ENCODE measurements around the gene ARFGEF3. TPM values are rescaled to one million over a fixed set of nuclear protein-coding genes. Genes with fewer than 3 reads are reported as not detected.

Gene ARFGEF3
- total RNA-seq, 1 experiment from 2014 or later = 9.3 TPM

DNA sequence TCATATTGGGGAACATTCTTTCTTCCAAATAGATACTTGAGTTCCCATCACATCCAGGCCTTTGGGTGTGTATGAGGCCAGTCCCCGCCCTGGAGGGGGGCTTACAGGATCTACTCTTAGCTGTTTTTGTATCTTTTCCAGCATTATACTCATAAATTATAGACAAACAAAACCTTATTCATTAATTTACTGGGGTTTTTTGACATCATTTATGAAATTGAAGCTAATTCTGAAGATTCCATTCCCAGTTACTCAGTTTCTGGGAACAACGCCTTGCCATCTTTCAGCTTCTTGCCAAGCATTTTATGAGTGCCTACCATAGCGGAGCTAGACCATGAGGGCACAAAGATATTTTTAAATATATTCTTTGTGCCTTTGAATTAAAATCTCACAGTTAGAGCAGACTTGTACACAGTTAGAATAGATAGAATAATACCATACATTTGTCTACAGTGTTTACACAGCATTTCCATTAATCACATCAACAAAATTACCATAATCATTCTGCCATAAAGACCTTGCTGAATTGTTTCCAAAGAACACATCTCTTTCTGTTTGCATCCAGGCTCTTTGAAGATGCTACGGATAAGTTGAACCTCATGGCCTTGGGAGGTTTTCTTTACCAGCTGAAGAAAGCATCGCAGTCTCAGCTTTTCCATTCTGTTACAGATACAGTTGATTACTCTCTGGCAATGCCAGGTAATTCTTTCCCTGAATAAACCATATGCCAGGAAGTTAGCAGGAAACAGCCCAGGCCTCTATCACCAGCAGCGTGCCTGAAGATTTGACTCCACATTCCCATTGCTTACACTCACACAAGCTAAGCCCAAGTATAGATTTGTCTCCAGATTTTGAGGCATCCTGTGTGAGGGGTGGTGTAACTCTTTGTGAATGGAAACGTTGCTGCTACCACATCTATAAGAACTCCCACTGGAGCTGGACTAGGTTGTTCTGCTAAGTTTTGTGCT, 132.0 kb downstream of the ARFGEF3 start:
- Histone ChIP-seq H3K27me3 (no peaks in the 10 kb centered on the region), H3K9me3 (replicated peaks) (no peaks in the 10 kb centered on the region), H3K4me1 (no peaks in the 10 kb centered on the region), H3K4me3 (no peak overlapping the region), H3K27ac (no peak overlapping the region), H3K36me3 (peaks cover 3% of the 10 kb centered on the region; the same call in 1 of the 2 replicates)
- no peak for DNase-seq

- DNase-seq = no peak
- no peaks in the 10 kb centered on the region for H3K9me3 ChIP-seq (replicated peaks)
- peaks cover 3% of the 10 kb centered on the region; the same call in 1 of the 2 replicates for H3K36me3 ChIP-seq
- no peaks in the 10 kb centered on the region for H3K27me3 ChIP-seq
- H3K4me3 ChIP-seq = no peak overlapping the region
- H3K4me1 ChIP-seq = no peaks in the 10 kb centered on the region
- H3K27ac ChIP-seq = no peak overlapping the region
These were observed 134.6 kb downstream of the ARFGEF3 start for GRCh38 chr6:138296381-138296780.

- DNase-seq = no peak
- Histone ChIP-seq H3K4me3 (no peak overlapping the region), H3K36me3 (peaks cover 4% of the 10 kb centered on the region), H3K9me3 (replicated peaks) (no peaks in the 10 kb centered on the region), H3K27ac (no peak overlapping the region), H3K4me1 (no peaks in the 10 kb centered on the region), H3K27me3 (no peaks in the 10 kb centered on the region)
These were observed 135.0 kb downstream of the ARFGEF3 start for GRCh38 chr6:138296786-138297185.

- no peak for DNase-seq
- H3K27ac ChIP-seq = no peak overlapping the region
These were observed 136.1 kb downstream of the ARFGEF3 start for GRCh38 chr6:138297761-138298298.

GRCh38 chr6:138300469-138300868, 138.7 kb downstream of the ARFGEF3 start:
- no peaks in the 10 kb centered on the region for H3K9me3 ChIP-seq (replicated peaks)
- H3K36me3 ChIP-seq = peaks cover 11% of the 10 kb centered on the region
- H3K27me3 ChIP-seq = no peaks in the 10 kb centered on the region
- no peak overlapping the region for H3K4me3 ChIP-seq
- no peak overlapping the region for H3K27ac ChIP-seq
- no peak for DNase-seq
- H3K4me1 ChIP-seq = no peaks in the 10 kb centered on the region

More at GRCh38 chr6:138297761-138298298, 136.1 kb downstream of the ARFGEF3 start:
- Histone ChIP-seq H3K36me3 (peaks cover 14% of the 10 kb centered on the region), H3K4me3 (no peak overlapping the region), H3K9me3 (replicated peaks) (no peaks in the 10 kb centered on the region), H3K4me1 (no peaks in the 10 kb centered on the region), H3K27me3 (no peaks in the 10 kb centered on the region)

DNA sequence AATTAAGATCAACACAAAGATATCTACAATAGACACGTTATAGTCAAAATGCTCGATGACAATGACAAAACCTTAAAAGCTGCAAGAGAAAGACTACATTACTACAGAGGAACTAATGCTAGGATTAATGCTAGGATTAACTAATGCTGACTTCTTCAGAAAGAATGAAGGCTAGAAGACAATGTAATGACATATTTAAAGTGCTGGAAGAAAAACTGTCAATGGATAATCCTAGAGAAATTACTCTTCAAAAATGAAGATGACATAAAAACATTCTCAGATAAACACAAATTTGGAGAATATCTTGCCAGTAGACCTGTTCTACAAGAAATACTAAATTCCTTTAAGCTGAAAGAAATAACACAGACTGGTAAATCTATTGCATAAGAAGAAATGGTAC, 140.8 kb downstream of the ARFGEF3 start:
- no peak overlapping the region for H3K27ac ChIP-seq

GRCh38 chr6:138307352-138307751, 145.6 kb downstream of the ARFGEF3 start:
- no peak overlapping the region for H3K4me3 ChIP-seq
- H3K9me3 ChIP-seq (replicated peaks) = no peaks in the 10 kb centered on the region
- H3K27ac ChIP-seq = no peak overlapping the region
- peaks cover 4% of the 10 kb centered on the region for H3K36me3 ChIP-seq
- no peaks in the 10 kb centered on the region for H3K4me1 ChIP-seq
- no peak for DNase-seq
- no peaks in the 10 kb centered on the region for H3K27me3 ChIP-seq

More for the DNA sequence above, 140.8 kb downstream of the ARFGEF3 start:
- Histone ChIP-seq H3K4me3 (no peak overlapping the region), H3K27me3 (no peaks in the 10 kb centered on the region), H3K4me1 (no peaks in the 10 kb centered on the region), H3K9me3 (replicated peaks) (no peaks in the 10 kb centered on the region), H3K36me3 (peaks cover 11% of the 10 kb centered on the region)
- no peak for DNase-seq

DNA sequence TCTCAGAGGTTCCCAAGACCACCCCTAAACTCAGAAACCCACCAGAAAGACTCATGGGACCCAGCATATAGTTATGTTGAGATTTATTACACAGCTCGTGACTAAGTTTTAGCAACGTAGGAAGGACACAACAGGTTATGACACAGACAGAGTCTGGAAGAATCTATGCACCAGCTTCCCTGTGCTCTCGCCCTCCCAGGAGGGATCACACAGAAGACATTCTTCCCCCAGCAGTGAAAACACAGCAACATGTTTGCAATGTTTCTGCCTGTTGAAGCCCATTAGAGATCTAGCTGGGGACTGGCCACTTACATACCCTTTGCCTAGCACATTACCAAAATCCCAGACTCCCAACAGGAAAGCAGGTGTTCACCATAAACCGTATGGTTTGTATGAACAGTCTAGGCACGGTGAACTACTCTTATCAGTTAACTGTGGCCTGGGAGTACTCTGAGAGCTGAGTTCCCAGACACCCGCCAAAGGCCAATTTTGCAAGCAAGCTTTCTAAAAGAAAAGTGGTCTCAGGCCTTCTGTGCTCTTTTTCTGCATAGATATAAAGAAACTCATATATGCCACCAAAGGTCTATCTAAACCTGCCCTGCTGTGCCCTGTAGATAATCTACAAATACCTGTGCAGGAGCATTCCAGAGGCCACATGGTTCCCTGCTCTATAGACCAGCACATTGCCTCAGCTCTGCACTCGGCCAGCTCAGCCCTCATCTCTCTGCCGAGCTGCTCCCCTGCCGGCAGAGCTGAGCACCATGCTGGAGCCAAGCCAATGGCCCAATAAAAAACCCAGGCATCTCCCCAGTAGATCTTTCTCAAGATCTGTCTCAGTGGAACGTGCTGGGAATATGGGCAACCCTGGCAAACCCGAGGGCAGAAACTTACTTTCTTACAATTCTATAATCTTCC, 146.3 kb downstream of the ARFGEF3 start:
- H3K4me1 ChIP-seq = no peaks in the 10 kb centered on the region
- DNase-seq = no peak
- no peak overlapping the region for H3K4me3 ChIP-seq

DNA sequence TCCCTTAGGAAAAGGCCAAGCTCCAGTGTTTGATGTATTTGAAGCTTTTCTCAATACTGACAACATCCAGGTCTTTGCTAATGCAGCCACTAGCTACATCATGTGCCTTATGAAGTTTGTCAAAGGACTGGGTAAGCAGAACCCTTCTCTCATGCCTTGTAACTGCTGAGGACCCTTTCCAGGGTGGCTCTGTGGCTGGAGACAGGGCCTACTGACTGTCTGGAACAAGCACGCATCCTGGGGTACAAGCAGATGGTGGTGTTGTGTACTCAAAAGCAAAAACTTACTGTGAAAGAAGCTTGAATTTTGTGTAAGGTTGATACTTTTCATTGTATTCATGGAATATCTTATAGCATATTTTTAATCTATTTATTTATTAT, 147.0 kb downstream of the ARFGEF3 start:
- DNase-seq = no peak
- H3K4me3 ChIP-seq = no peak overlapping the region
- no peaks in the 10 kb centered on the region for H3K4me1 ChIP-seq
- no peaks in the 10 kb centered on the region for H3K9me3 ChIP-seq (replicated peaks)
- no peaks in the 10 kb centered on the region for H3K27me3 ChIP-seq
- no peaks in the 10 kb centered on the region; the same call in 1 of the 2 replicates for H3K36me3 ChIP-seq
- H3K27ac ChIP-seq = no peak overlapping the region

More for the DNA sequence above, 146.3 kb downstream of the ARFGEF3 start:
- Histone ChIP-seq H3K9me3 (replicated peaks) (no peaks in the 10 kb centered on the region), H3K27me3 (no peaks in the 10 kb centered on the region), H3K27ac (no peak overlapping the region), H3K36me3 (no peaks in the 10 kb centered on the region; the same call in 1 of the 2 replicates)

GRCh38 chr6:138309695-138310094, 148.0 kb downstream of the ARFGEF3 start:
- no peak overlapping the region for H3K27ac ChIP-seq
- H3K4me1 ChIP-seq = no peaks in the 10 kb centered on the region
- no peak for DNase-seq
- H3K36me3 ChIP-seq = no peaks in the 10 kb centered on the region; the same call in 1 of the 2 replicates
- no peaks in the 10 kb centered on the region for H3K9me3 ChIP-seq (replicated peaks)
- no peaks in the 10 kb centered on the region for H3K27me3 ChIP-seq
- H3K4me3 ChIP-seq = no peak overlapping the region

- H3K36me3 ChIP-seq = no peaks in the 10 kb centered on the region; the same call in 1 of the 2 replicates
- no peaks in the 10 kb centered on the region for H3K27me3 ChIP-seq
These were observed 148.6 kb downstream of the ARFGEF3 start for GRCh38 chr6:138310294-138310693.

DNA sequence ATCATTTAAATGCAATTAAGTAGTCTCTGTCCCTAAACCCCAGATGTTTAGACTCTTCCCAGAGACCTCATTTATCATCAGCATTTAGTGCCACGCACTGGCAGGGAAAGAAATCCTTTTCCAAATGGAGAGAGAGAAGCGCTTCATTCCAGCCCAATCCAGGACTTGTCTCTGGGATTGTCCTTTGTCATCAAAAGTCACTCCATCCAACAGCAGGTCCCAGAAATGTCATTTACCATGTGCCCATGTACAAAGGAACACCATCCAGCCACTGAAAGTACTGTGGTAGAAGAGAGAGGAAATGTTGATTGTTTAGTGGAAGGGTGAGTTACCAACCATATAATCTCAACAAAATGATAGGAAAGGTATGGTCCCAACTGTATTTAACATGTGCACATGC, 149.1 kb downstream of the ARFGEF3 start:
- Histone ChIP-seq H3K27me3 (no peaks in the 10 kb centered on the region), H3K4me1 (no peaks in the 10 kb centered on the region), H3K27ac (no peak overlapping the region), H3K36me3 (no peaks in the 10 kb centered on the region; the same call in 1 of the 2 replicates), H3K4me3 (no peak overlapping the region), H3K9me3 (replicated peaks) (no peaks in the 10 kb centered on the region)
- no peak for DNase-seq

More at GRCh38 chr6:138310294-138310693, 148.6 kb downstream of the ARFGEF3 start:
- H3K9me3 ChIP-seq (replicated peaks) = no peaks in the 10 kb centered on the region
- H3K4me3 ChIP-seq = no peak overlapping the region
- DNase-seq = peak in 1 of 2 experiments; percentile 14
- H3K4me1 ChIP-seq = no peaks in the 10 kb centered on the region
- no peak overlapping the region for H3K27ac ChIP-seq

- Histone ChIP-seq H3K27me3 (no peaks in the 10 kb centered on the region), H3K9me3 (replicated peaks) (no peaks in the 10 kb centered on the region), H3K4me1 (no peaks in the 10 kb centered on the region), H3K36me3 (no peaks in the 10 kb centered on the region; the same call in 1 of the 2 replicates), H3K4me3 (no peak overlapping the region), H3K27ac (no peak overlapping the region)
- no peak for DNase-seq
These were observed 149.5 kb downstream of the ARFGEF3 start for GRCh38 chr6:138311268-138311667.

DNA sequence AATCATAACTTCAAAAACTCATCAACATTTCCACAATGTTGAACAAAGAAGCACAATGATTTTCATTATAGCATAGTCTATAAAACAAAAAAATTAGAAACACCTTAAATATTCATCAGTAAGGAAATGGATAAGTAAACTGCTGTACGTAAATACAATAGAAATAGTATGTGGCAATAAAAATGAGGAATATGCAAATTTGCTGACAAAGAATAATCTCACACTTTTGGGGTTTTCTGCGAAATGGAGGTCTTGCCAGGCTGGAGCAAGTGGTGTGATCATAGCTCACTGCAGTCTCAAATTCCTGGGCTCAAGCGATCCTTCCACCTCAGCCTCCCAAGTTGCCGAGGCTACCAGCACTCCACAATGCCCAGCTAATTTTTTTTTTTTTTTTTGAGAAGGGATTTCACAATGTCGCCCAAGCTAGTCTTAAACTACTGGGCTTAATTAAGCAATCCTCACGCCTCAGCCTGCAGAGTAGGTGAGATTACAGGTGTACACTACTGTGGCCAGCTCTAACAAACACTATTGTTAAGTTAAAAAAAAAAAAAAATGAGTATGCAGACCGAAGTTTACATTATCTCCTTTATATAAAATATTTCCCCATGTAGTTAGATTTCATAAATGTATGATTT, 157.1 kb downstream of the ARFGEF3 start:
- H3K27me3 ChIP-seq = no peaks in the 10 kb centered on the region
- H3K4me3 ChIP-seq = no peak overlapping the region
- H3K4me1 ChIP-seq = no peaks in the 10 kb centered on the region
- H3K9me3 ChIP-seq (replicated peaks) = no peaks in the 10 kb centered on the region
- H3K36me3 ChIP-seq = no peaks in the 10 kb centered on the region; the same call in 1 of the 2 replicates
- no peak for DNase-seq
- H3K27ac ChIP-seq = no peak overlapping the region

Data from SJCRH30 (cell line).